ENCODE measurements around the gene NR1H4. TPM values are rescaled to one million over a fixed set of nuclear protein-coding genes. Genes with fewer than 3 reads are reported as not detected.

NR1H4 gene
- total and polyA plus RNA-seq, 2 of the 8 experiments (the other 6 are each of a cell fraction or from before 2014, with no cell fraction given): not detected

GRCh38 chr12:100463661-100464060 is 10.0 kb upstream of the NR1H4 start:
- H3K56ac ChIP-seq (replicated peaks; ENCODE audit: insufficient read length, low read depth, low read length): no peak overlapping the region
- no peak overlapping the region for H2AK5ac ChIP-seq (ENCODE audit: low read depth, low read length)
- WGBS, 2 experiments (ENCODE audit: extremely low coverage in 1 of 2, insufficient coverage in 1 of 2, insufficient read length in 1 of 2, insufficient replicate concordance in 2 of 2, low coverage in 1 of 2, low lambda C conversion rate in 2 of 2, missing lambda C conversion rate in 1 of 2): 84% methylated on average over 1 of the region's 1 CpG; no CpG with 5 or more reads in 1 of the 2 experiments
- H3K79me1 ChIP-seq (ENCODE audit: low read depth, low read length): no peaks in the 10 kb centered on the region
- no peaks in the 10 kb centered on the region for H3K9me3 ChIP-seq (ENCODE audit: insufficient read depth in 2 of 2, low read depth in 1 of 2, low read length in 1 of 2)
- H3K27ac ChIP-seq (ENCODE audit: low read depth, low read length): no peak overlapping the region
- no peak overlapping the region for H3K18ac ChIP-seq (ENCODE audit: extremely low read depth, low read length)
- no peak overlapping the region for H3K14ac ChIP-seq (ENCODE audit: insufficient read length)
- H4K20me1 ChIP-seq (replicated peaks in 1 of 2; ENCODE audit: control insufficient read depth in 1 of 2, insufficient read depth in 2 of 2, low read length in 2 of 2): no peaks in the 10 kb centered on the region
- no peak overlapping the region for H4K8ac ChIP-seq (ENCODE audit: extremely low read depth, insufficient read depth, low read length)
- H2AFZ ChIP-seq (ENCODE audit: low read length): no peak overlapping the region
- no peak overlapping the region for H2BK20ac ChIP-seq (ENCODE audit: low read length)
- no peaks in the 10 kb centered on the region for H3K79me2 ChIP-seq (ENCODE audit: control insufficient read depth in 1 of 2, insufficient read depth in 2 of 2, low read length in 2 of 2)
- no peak overlapping the region for H3K23ac ChIP-seq (ENCODE audit: insufficient read length)
- no peak for TF ChIP-seq TAF1 (IDR thresholded peaks at IDR 0.05; ENCODE audit: low read depth, low read length)
- H3K4ac ChIP-seq (replicated peaks; ENCODE audit: insufficient read length, low read depth, low read length): no peak overlapping the region
- H2BK12ac ChIP-seq (ENCODE audit: low read depth, low read length): no peak overlapping the region
- peaks cover 0 to 3% (median 1%) of the 10 kb centered on the region in 4 experiments; a peak in 1 of 7 replicates for H3K4me1 ChIP-seq (replicated peaks in 1 of 4; ENCODE audit: control insufficient read depth in 3 of 4, insufficient read depth in 4 of 4, low read length in 3 of 4)
- no peaks in the 10 kb centered on the region for H3K36me3 ChIP-seq (ENCODE audit: control insufficient read depth in 2 of 4, insufficient read depth in 4 of 4, low read length in 3 of 4)
- no peak overlapping the region for H4K91ac ChIP-seq (replicated peaks; ENCODE audit: insufficient read length, low read length)
- H3K27me3 ChIP-seq (replicated peaks in 1 of 4; ENCODE audit: control insufficient read depth in 3 of 4, extremely low read depth in 1 of 4, insufficient read depth in 3 of 4, low read length in 3 of 4): no peaks in the 10 kb centered on the region
- DNase-seq (ENCODE audit: low read depth in 1 of 2, low spot score in 2 of 2): no peak
- H2BK5ac ChIP-seq (ENCODE audit: low read depth, low read length): no peak overlapping the region
- no peak overlapping the region for H4K5ac ChIP-seq (ENCODE audit: insufficient read length, low read depth, low read length)
- H3K4me2 ChIP-seq (ENCODE audit: insufficient read depth in 1 of 2, low read depth in 2 of 2, low read length in 2 of 2): no peak overlapping the region
- CTCF ChIA-PET (ENCODE audit: partially characterized antibody): interaction anchor here (0.7 to 2.7 kb wide), 3 partner anchors 11 to 200 kb away, joined by 3 to 8 read pairs (median 6); no protein-coding TSS in a partner anchor
- no peak for FAIRE-seq
- H2BK120ac ChIP-seq (replicated peaks; ENCODE audit: low read depth, low read length): no peak overlapping the region
- no peak overlapping the region for H2BK15ac ChIP-seq (ENCODE audit: low read length)
- H3K9ac ChIP-seq (replicated peaks in 1 of 4; ENCODE audit: extremely low read depth in 1 of 4, low read depth in 3 of 4, low read length in 3 of 4): no peak overlapping the region
- POLR2A ChIA-PET (ENCODE audit: partially characterized antibody): no interaction called here
- no peak overlapping the region for H3K4me3 ChIP-seq (ENCODE audit: extremely low read depth in 1 of 4, insufficient read depth in 2 of 4, low read depth in 3 of 4, low read length in 4 of 4)
- H3K23me2 ChIP-seq (ENCODE audit: low read depth, low read length): no peaks in the 10 kb centered on the region

Measured in H1 (cell line).